Keratinocyte (primary cell): Measurements from ENCODE around the gene PITPNC1. TPM values are rescaled to one million over a fixed set of nuclear protein-coding genes. Genes with fewer than 3 reads are reported as not detected.

Experiments used
- DNase-seq: peaks from one replicate; pipeline ENCODE4 v3.0.0-alpha.2; 2011; ENCODE audit warnings: low read depth, missing footprints, low spot score
- FAIRE-seq: peaks from 2 replicates; lab custom pipeline; 2011; peaks lifted over from hg19 to GRCh38; lab: Jason Lieb, UNC
- H2AFZ ChIP-seq: 2 replicates; pipeline ENCODE4 v1.6.0; 2012; ENCODE audit warnings: low read length, control low read depth, inconsistent platforms; ENCODE audit not compliant: control insufficient read depth
- H3K27ac ChIP-seq: 2 replicates; pipeline ENCODE4 v1.5.1; 2011; ENCODE audit warnings: low read length; ENCODE audit not compliant: control insufficient read depth, insufficient read depth
- H3K27me3 ChIP-seq: 3 replicates; pipeline ENCODE4 v1.6.0; 2011; ENCODE audit warnings: low read length; ENCODE audit not compliant: control insufficient read depth, insufficient read depth; ENCODE audit errors: extremely low read depth
- H3K36me3 ChIP-seq, 2 experiments: 2 replicates in 1 of 2; 3 replicates in 1 of 2; pipeline ENCODE4 v1.5.1; 2011; ENCODE audit warnings: low read length in 2 of 2, mild to moderate bottlenecking in 1 of 2; ENCODE audit not compliant: control insufficient read depth in 2 of 2, insufficient read depth in 2 of 2; ENCODE audit errors: extremely low read depth in 1 of 2
- H3K4me1 ChIP-seq: 3 replicates; pipeline ENCODE4 v1.5.1; 2011; ENCODE audit warnings: low read length; ENCODE audit not compliant: control insufficient read depth, insufficient read depth; ENCODE audit errors: extremely low read depth
- H3K4me2 ChIP-seq: 3 replicates; pipeline ENCODE4 v1.6.0; 2011; ENCODE audit warnings: low read depth, low read length; ENCODE audit not compliant: control insufficient read depth, insufficient read depth; ENCODE audit errors: extremely low read depth
- H3K4me3 ChIP-seq, 3 experiments: fragments of 200-600 bp in 1 of 3; sonication (generic) in 1 of 3; 2 replicates in 2 of 3; 3 replicates in 1 of 3; pipeline ENCODE4 v1.5.1; 2011 to 2016; ENCODE audit warnings: low read length in 3 of 3, mild to moderate bottlenecking in 3 of 3, control low read depth in 2 of 3, inconsistent platforms in 1 of 3, low read depth in 1 of 3, mixed read lengths in 1 of 3, mixed run types in 1 of 3, moderate library complexity in 1 of 3; ENCODE audit not compliant: control insufficient read depth in 2 of 3, insufficient read depth in 2 of 3; ENCODE audit errors: extremely low read depth in 1 of 3
- H3K79me2 ChIP-seq: 2 replicates; pipeline ENCODE4 v1.6.0; 2012; ENCODE audit warnings: low read length; ENCODE audit not compliant: control insufficient read depth, insufficient read depth
- H3K9ac ChIP-seq: 3 replicates; pipeline ENCODE4 v1.6.0; 2011; ENCODE audit warnings: low read length; ENCODE audit not compliant: control insufficient read depth, insufficient read depth; ENCODE audit errors: extremely low read depth
- H3K9me1 ChIP-seq: 3 replicates; pipeline ENCODE4 v1.6.0; 2011; ENCODE audit warnings: low read length; ENCODE audit not compliant: control insufficient read depth, insufficient read depth; ENCODE audit errors: extremely low read depth
- H3K9me3 ChIP-seq: 2 replicates; pipeline ENCODE4 v1.5.1; 2012; ENCODE audit warnings: low read depth, low read length; ENCODE audit not compliant: control insufficient read depth
- H4K20me1 ChIP-seq: 3 replicates; pipeline ENCODE4 v1.6.0; 2011; ENCODE audit warnings: low read length; ENCODE audit not compliant: control insufficient read depth, insufficient read depth; ENCODE audit errors: extremely low read depth
- CTCF ChIP-seq, 3 experiments: IDR thresholded peaks in 1 of 3; conservative IDR thresholded peaks in 1 of 3; optimal IDR thresholded peaks in 1 of 3; 2 replicates in 2 of 3; 3 replicates in 1 of 3; pipeline versions ENCODE3 to v1.5.1; 2011; ENCODE audit warnings: low read length in 3 of 3, mild to moderate bottlenecking in 3 of 3, moderate library complexity in 2 of 3, control low read depth in 1 of 3, inconsistent platforms in 1 of 3; ENCODE audit not compliant: insufficient read depth in 2 of 3; ENCODE audit errors: extremely low read depth in 1 of 3
- EZH2 ChIP-seq: IDR thresholded peaks from one replicate; pipeline ENCODE4 v1.6.1; 2012; ENCODE audit warnings: inconsistent platforms, mild to moderate bottlenecking, low read length, moderate library complexity
- dilution Hi-C: fragments of 300-500 bp; cut with MboI; formaldehyde crosslinking; loops from one replicate; pipeline ENCODE4 v1.7.0; 2020; ENCODE audit warnings: low sequenced_read_pairs; ENCODE audit not compliant: extremely low pct_ligation_motif_present
- polyA plus RNA-seq, 5 experiments: library from polyadenylated mRNA; depleted of rRNA in 3 of 5; stranded (reverse) in 3 of 5; stranded (forward) in 1 of 5; unstranded in 1 of 5; fragments of >200 nt; gene quantifications; 1 replicate in 1 of 5; 2 replicates in 3 of 5; 3 replicates in 1 of 5; pipeline versions ENCODE4 v1.2.1 to v1.2.3, GENCODE V29; 2011 to 2012; ENCODE audit warnings: missing spikeins in 2 of 5, low read depth in 1 of 5, low replicate concordance in 1 of 5

Gene PITPNC1
- polyA plus RNA-seq, 1 donor (not counting 4 experiments of a cell fraction or from before 2014, with no cell fraction given), result 24.8 TPM

GRCh38 chr17:67716405-67716798 lies 339.3 kb downstream of the PITPNC1 start:
- H3K4me2 ChIP-seq, result peak overlapping the region; percentile 85
- H3K4me3 ChIP-seq, result no peak overlapping the region

GRCh38 chr17:67717192-67717623 lies 340.1 kb downstream of the PITPNC1 start:
- no peak for DNase-seq
- dilution Hi-C loops, result no loop called here
- peak overlapping the region; percentile 64 to 90 (median 87) for H3K4me3 ChIP-seq
- peaks cover 28% of the 10 kb centered on the region for H3K79me2 ChIP-seq
- H3K9me1 ChIP-seq, result no peaks in the 10 kb centered on the region
- peaks cover 9 to 17% of the 10 kb centered on the region in 2 experiments for H3K36me3 ChIP-seq
- peak overlapping the region; percentile 82 for H2AFZ ChIP-seq
- no peaks in the 10 kb centered on the region for H3K27me3 ChIP-seq
- H3K4me2 ChIP-seq, result peak overlapping the region; percentile 85
- FAIRE-seq, result no peak
- TF ChIP-seq CTCF (optimal IDR thresholded peaks at IDR 0.05 in 1 of 3, IDR thresholded peaks at IDR 0.05 in 1 of 3, conservative IDR thresholded peaks at IDR 0.05 in 1 of 3; ENCODE audit: extremely low read depth in 1 of 3, insufficient read depth in 2 of 3, low read length in 3 of 3) (no peak), EZH2 (no peak)
- no peaks in the 10 kb centered on the region for H3K9me3 ChIP-seq
- peak overlapping the region; percentile 96 for H3K9ac ChIP-seq
- peak overlapping the region; percentile 83 for H3K27ac ChIP-seq
- peaks cover 9% of the 10 kb centered on the region for H3K4me1 ChIP-seq
- no peaks in the 10 kb centered on the region for H4K20me1 ChIP-seq

More at GRCh38 chr17:67716405-67716798, 339.3 kb downstream of the PITPNC1 start:
- H4K20me1 ChIP-seq, result no peaks in the 10 kb centered on the region
- no peaks in the 10 kb centered on the region for H3K9me1 ChIP-seq
- H3K9ac ChIP-seq, result no peak overlapping the region
- H3K9me3 ChIP-seq, result no peaks in the 10 kb centered on the region
- H3K79me2 ChIP-seq, result peaks cover 28% of the 10 kb centered on the region
- no peak for TF ChIP-seq EZH2
- TF ChIP-seq CTCF (optimal IDR thresholded peaks at IDR 0.05 in 1 of 3, IDR thresholded peaks at IDR 0.05 in 1 of 3, conservative IDR thresholded peaks at IDR 0.05 in 1 of 3; ENCODE audit: extremely low read depth in 1 of 3, insufficient read depth in 2 of 3, low read length in 3 of 3), result no peak
- no peak overlapping the region for H3K27ac ChIP-seq
- H3K36me3 ChIP-seq, result peaks cover 2 to 10% of the 10 kb centered on the region in 2 experiments
- DNase-seq (no peak), FAIRE-seq (no peak)
- dilution Hi-C loops, result no loop called here
- H3K4me1 ChIP-seq, result peaks cover 9% of the 10 kb centered on the region
- H2AFZ ChIP-seq, result no peak overlapping the region
- H3K27me3 ChIP-seq, result no peaks in the 10 kb centered on the region
